HL-60/S4 treated with retinoic acid at 250 ng/mL for 4 days and 3 days (cell line): ENCODE results near the gene HNRNPR.
"Not testable (repeated sequence)": the region's sequence is repeated elsewhere in the genome, so short reads cannot be mapped to it uniquely, and the experiment has no call there.

ENCODE experiments used
- in situ Hi-C: fragments of 300-500 bp; cut with MboI; formaldehyde crosslinking; loops from 2 replicates; pipeline ENCODE4 v1.7.0; 2022; ENCODE audit warnings: low sequenced_read_pairs

Gene HNRNPR

GRCh38 chr1:23257371-23257770 is 86.7 kb downstream of the HNRNPR start:
- in situ Hi-C loops: not testable (repeated sequence)
